Lung microvascular endothelial cell (primary cell): Measurements from ENCODE around the gene GABBR1. TPM values are rescaled to one million over a fixed set of nuclear protein-coding genes. Genes with fewer than 3 reads are reported as not detected.

ENCODE experiments used
- DNase-seq, 2 donors: peaks; one replicate each; pipeline versions ENCODE4 v3.0.0 to v3.0.0-alpha.2; 2010; ENCODE audit warnings: low read depth in 2 of 2
- total RNA-seq: library from RNA; depleted of rRNA; stranded (reverse); fragments of >200 nt; gene quantifications from 2 replicates; pipeline ENCODE4 v1.2.1, GENCODE V29; 2014

GABBR1 gene
- total RNA-seq, 1 donor from 2014 or later: 4.0 TPM

DNA sequence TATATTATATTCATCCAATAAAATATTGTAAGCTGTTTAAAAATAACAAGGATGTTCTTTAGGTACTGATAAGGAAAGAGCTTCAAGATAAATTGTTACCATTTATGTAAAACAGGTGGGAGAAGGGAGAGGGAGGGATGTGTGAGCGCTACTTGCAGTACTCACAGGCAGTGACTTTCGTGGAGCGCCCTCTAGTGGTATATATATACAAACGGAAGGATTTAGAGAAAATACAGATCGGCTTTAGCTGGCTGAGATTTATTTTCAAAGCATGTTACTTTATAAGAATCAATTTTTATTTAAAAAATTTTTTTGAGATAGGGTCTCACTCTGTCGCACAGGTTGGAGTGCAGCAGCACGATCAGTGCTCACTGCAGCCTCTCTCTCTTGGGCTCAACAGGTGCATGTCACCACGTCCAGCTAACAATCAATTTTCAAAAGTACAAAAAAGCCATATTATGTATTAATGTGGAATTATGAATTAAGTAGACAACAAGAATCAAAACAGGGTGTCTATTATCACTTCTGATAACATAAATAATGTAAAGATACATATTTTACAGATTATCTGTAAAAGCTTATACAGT, 20.6 kb upstream of the GABBR1 start:
- DNase-seq: peak; percentile 83 to 86

DNA sequence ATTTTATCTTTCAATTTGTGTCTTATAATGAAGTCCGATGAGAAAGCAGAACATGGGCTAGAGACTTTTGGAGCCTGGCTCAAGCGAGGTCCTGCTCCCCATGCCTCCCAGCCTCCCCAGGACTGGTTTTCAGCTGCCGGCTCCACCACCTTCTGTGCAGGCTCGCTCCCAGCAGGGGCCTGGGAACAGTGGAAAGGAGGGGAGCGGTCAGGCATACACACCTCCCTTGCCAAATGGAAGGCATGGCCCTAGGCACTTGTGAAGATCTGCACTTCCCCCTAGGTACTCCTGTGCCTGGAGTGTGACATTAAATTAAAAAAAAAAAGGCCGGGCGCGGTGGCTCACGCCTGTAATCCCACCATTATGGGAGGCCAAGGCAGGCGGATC, 19.2 kb upstream of the GABBR1 start:
- no peak for DNase-seq

DNA sequence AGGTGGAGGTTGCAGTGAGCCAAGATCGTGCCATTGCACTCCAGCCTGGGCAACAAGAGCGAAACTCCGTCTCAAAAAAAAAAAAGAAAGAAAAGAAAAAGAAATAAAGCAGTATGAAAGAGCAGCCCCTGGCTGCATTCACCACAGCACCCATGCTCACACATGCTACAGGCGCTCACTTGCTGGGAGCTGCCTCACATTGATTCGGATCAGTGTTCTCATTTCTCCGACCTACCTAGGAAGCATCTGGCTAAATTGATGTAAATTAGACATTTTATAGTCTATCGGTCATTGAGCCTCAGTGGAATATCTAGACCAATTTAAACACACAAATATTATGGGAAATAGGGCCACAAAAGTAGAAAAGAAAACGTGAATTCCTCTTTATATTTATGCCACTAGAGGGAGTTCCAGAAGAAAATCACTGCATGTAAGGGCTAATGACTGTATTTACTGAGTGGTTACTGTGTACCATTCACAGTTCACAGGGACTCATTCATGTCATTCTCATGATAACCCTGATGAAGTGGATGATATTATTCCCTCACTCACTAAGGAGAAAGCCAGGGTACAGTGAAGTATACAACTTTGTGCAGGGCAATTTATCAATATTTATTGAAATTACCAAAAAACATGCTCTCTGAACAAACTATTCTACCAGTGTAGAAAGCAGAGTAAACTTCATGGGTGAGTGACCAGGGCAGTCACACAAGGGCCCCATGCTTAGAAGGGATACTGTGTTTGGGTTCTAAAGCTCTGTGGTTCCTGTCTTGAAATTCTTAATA, 18.6 kb upstream of the GABBR1 start:
- DNase-seq: peak; percentile 41 to 56

- DNase-seq: peak; percentile 95 to 96
Observed at GRCh38 chr6:29649701-29650673, 17.0 kb upstream of the GABBR1 start.

- DNase-seq: peak; percentile 58 to 59
Observed at GRCh38 chr6:29647927-29648642, 15.1 kb upstream of the GABBR1 start.

- DNase-seq: no peak
Observed at GRCh38 chr6:29641430-29642148, 8.6 kb upstream of the GABBR1 start.

- no peak for DNase-seq
Observed at GRCh38 chr6:29637247-29637646, 4.3 kb upstream of the GABBR1 start.

DNA sequence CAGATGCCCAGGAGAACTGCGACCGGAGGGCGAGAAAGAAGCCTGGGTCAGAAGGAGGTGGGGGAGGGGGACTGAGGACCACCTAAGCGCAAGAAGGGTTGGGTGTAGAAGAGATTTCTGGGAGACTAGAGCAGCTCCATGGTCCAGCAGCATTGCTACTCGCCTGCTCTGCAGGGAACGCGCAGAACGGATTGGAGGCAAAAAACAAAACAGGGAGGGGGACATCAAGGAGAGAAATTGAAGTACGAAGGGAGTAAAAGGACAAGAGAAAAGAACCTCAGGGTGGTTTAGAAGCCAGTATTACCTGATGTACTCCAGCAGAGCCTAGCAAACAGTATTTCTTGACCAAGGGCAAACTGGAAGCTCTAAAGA, 537 bp upstream of the GABBR1 start:
- DNase-seq: no peak

DNA sequence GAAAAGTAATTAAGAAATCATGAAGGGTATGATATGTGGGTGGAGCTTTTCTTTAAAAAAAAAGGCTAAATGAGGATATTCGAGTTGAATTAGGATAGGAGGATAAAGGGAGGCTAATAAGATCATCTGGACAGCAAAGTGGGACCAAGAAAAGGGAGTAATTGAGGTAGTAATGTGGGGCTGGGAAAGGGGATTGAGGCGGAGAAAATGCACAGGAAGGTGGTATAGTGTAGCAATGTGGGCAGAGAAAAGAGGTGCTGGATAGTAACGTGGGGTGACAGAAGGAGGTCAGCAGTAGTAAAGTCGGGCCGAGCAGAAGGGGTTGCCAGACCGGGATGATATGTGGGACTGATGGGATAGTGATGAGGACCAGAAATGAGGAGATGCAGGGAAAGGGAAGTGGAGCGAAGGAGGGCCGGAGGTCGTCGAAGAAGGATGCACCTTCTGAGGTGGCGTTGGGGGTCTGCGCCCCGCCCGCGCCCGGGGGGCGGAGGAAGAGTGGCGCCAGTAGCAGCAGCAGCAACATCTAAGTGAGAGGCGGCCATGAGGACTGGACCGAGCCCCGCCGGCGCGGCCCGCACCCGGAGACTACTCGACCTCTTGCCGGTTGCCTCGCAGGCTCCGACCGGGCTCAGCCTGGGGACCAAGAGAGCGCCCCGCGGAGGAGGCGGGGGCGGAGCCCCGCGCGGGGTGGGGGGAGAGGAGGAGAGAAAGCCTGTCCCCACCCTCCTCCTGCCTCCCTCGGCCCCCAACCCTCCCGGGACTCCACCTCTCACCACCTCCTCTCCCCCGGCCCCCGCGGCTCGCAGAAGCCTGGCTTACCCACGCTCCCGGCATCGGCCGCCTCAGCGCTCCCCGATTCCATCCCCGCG, 887 bp downstream of the GABBR1 start:
- peak in 1 of 2 donors; percentile 54 for DNase-seq

DNA sequence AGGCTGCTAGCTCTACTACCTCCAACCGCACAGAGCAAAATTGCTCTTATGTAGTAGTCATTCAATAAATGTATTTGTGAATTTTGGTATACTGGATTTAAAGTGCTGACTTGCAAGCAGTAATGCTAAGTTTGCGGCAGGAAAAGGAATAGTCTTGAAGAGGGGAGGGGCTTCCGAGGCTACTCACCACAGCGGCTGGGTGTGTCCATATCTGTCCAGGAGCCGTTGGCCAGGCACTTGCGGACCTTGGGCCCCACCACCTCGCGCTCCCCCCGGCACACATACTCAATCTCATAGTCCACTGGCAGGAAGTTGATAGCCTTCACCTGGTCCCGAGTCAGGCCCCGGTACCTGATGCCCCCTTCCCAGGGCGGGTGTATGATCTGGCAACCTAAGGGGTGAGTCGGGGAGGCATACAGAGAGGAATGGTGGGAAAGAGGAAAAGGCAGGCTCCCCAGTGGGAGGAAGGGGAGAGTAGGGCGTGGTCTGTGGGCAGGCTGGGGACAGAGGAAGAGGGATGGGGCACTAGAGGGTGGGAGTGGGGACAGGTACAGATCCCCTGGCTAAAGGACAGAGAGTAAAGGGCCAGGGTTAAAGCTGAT, 1.7 kb downstream of the GABBR1 start:
- DNase-seq: peak in 1 of 2 donors; percentile 60

- DNase-seq: no peak
Observed at GRCh38 chr6:29630315-29630714, 2.7 kb downstream of the GABBR1 start.

GRCh38 chr6:29629571-29629970, 3.4 kb downstream of the GABBR1 start:
- peak in 1 of 2 donors; percentile 39 for DNase-seq

DNA sequence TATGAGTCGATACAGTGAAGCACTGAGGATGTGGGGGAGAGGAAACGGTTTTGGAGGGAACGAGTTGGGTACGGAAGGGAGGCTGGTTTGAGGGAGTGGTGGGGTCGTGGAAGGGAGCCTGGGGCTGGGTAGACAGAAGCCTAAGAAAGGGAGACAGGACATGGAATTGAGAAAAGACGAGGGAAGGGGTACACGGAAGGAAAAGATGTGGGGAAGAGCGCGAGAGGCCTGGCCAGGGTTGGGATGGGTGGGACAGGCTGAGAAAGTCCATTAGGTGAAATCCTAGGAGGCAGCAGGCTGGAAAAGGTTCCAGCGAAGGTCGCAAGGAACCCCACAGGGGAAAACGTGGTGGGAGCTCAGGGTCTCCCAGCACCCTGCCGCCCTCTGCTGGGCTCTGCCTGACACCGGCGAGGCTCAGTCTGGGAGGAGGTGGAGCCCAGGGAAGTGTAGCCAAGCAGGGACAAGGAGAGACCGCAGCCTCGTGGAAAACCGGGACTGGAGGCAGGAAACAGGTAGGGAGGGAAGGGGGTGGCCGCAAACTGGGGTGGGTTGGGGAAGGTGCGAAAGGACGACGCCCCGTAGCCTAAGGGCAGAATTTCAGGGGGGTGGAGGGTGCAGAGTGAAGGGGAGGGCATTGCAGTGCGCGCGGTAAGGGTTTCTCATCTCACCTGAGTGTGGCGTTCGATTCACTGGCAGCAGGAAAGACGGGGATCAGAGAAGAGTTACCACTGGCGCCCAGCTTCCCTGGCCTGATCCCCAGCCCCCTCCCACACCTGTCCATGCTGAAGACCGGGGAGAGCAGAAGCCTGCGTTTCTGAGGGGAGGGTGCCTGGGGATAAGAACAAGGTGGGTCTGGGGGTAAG, 4.3 kb downstream of the GABBR1 start:
- DNase-seq: peak; percentile 66 to 84

- peak; percentile 58 to 75 for DNase-seq
Observed at GRCh38 chr6:29627755-29628418, 5.1 kb downstream of the GABBR1 start.

DNA sequence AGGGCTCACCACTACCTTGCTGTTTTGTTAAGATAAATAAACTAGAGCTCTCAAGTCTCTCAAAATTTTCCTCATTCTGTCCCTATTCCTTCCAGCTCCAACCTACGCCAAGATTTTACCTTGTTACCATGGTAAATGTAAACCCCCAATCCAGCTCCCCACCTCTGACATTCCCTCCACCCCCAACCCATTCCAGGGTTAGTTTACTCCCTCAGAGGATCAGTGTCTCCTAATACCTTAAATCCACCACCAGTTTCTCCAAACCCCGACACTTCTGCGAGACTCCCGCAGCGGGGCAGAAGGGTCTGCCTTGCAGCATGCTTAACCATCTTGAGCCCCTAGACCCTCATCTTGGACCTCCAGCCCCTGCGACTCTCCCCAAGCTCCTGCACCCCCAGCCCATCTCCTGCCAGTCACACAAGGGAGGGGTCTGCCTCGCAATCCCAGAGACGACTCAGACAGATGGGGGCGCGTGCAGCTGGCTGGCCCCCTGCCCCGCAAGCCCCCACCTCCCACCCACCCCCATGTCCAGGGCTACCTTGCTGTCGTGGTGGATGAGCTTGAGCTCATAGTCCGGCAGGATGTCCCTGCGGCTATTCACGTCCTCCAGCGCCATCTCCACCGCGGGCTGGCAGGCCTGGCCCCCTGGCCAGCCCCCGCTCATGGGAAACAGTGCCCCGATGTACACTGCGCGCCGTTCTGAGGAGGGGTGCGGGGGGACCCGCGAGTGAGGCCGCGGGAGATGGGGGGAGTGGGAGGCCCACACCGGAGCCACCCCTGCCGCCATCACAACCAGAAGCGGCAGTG, 5.8 kb downstream of the GABBR1 start:
- DNase-seq: no peak

DNA sequence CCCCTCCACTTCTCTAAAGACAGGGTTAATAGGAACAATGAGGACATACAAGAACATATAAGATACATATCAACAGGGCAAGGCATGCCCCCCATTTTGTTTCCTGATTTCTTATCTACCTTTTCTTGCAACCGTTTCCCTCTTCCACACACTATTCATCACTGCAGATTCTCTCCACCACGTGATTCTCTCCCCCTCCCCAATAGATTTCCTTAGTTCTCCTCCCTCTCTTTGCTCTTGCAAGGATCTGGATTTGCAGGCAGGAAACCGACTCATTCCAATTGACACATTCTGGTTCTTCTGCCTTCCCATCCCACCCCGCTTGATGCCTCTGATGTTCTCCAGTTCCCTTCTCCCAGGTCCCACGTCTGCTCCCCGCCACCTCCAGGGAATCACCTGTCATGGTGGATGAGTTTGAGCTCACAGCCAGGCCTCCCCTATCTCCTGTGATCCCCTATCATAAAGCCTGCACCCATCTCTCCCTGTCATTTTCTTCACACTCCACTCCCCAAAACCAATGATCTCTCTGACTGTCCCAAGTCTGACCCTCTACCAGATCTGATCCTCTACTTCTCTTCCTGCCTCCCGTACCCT, 7.5 kb downstream of the GABBR1 start:
- no peak for DNase-seq
